ENCODE measurements around the gene UVRAG.

UVRAG gene

GRCh38 chr11:75902631-75903030, 87.6 kb downstream of the UVRAG start:
- peaks cover 27% of the 10 kb centered on the region for H3K36me3 Mint-ChIP-seq
- ATAC-seq (ENCODE audit: low read depth) (no peak), DNase-seq (ENCODE audit: low spot score in 2 of 2) (no peak)
- peaks cover 1% of the 10 kb centered on the region for H3K9me3 Mint-ChIP-seq
- H3K27ac Mint-ChIP-seq = no peak overlapping the region
- no peaks in the 10 kb centered on the region for H3K27me3 Mint-ChIP-seq
- H3K4me3 Mint-ChIP-seq = no peak overlapping the region
- H3K4me1 Mint-ChIP-seq = peaks cover 34% of the 10 kb centered on the region

- Mint-ChIP-seq H3K27ac (no peak overlapping the region), H3K36me3 (peaks cover 29% of the 10 kb centered on the region), H3K9me3 (peaks cover 1% of the 10 kb centered on the region), H3K27me3 (no peaks in the 10 kb centered on the region), H3K4me1 (peaks cover 39% of the 10 kb centered on the region), H3K4me3 (no peak overlapping the region)
- ATAC-seq (ENCODE audit: low read depth) (no peak), DNase-seq (ENCODE audit: low spot score in 2 of 2) (no peak)
Observed at GRCh38 chr11:75903276-75903675, 88.3 kb downstream of the UVRAG start.

- no peaks in the 10 kb centered on the region for H3K27me3 Mint-ChIP-seq
- DNase-seq (ENCODE audit: low spot score in 2 of 2) (no peak), ATAC-seq (ENCODE audit: low read depth) (no peak)
- H3K9me3 Mint-ChIP-seq = peaks cover 1% of the 10 kb centered on the region
- H3K36me3 Mint-ChIP-seq = peaks cover 28% of the 10 kb centered on the region
- H3K4me3 Mint-ChIP-seq = no peak overlapping the region
- no peak overlapping the region for H3K27ac Mint-ChIP-seq
- H3K4me1 Mint-ChIP-seq = peaks cover 46% of the 10 kb centered on the region
Observed at GRCh38 chr11:75905434-75905833, 90.4 kb downstream of the UVRAG start.

GRCh38 chr11:75907906-75908527, 93.0 kb downstream of the UVRAG start:
- no peak for DNase-seq (ENCODE audit: low spot score in 2 of 2)
- Mint-ChIP-seq H3K4me1 (peaks cover 38% of the 10 kb centered on the region), H3K4me3 (no peak overlapping the region), H3K36me3 (peaks cover 27% of the 10 kb centered on the region), H3K27ac (no peak overlapping the region), H3K9me3 (peaks cover 1% of the 10 kb centered on the region), H3K27me3 (no peaks in the 10 kb centered on the region)
- ATAC-seq (ENCODE audit: low read depth) = no peak

- no peak for DNase-seq (ENCODE audit: low spot score in 2 of 2)
- H3K27ac Mint-ChIP-seq = no peak overlapping the region
- H3K36me3 Mint-ChIP-seq = peaks cover 26% of the 10 kb centered on the region
- peaks cover 1% of the 10 kb centered on the region for H3K9me3 Mint-ChIP-seq
- peaks cover 30% of the 10 kb centered on the region for H3K4me1 Mint-ChIP-seq
- no peak overlapping the region for H3K4me3 Mint-ChIP-seq
- no peak for ATAC-seq (ENCODE audit: low read depth)
- no peaks in the 10 kb centered on the region for H3K27me3 Mint-ChIP-seq
Observed at GRCh38 chr11:75910426-75911145, 95.6 kb downstream of the UVRAG start.

- H3K9me3 Mint-ChIP-seq = peaks cover 1% of the 10 kb centered on the region
- no peak overlapping the region for H3K27ac Mint-ChIP-seq
- no peak for ATAC-seq (ENCODE audit: low read depth)
- H3K4me3 Mint-ChIP-seq = no peak overlapping the region
- H3K4me1 Mint-ChIP-seq = peaks cover 31% of the 10 kb centered on the region
- no peak for DNase-seq (ENCODE audit: low spot score in 2 of 2)
- H3K36me3 Mint-ChIP-seq = peaks cover 26% of the 10 kb centered on the region
- no peaks in the 10 kb centered on the region for H3K27me3 Mint-ChIP-seq
Observed at GRCh38 chr11:75911459-75911858, 96.4 kb downstream of the UVRAG start.

- Mint-ChIP-seq H3K27ac (no peak overlapping the region), H3K4me1 (peaks cover 21% of the 10 kb centered on the region), H3K4me3 (no peak overlapping the region), H3K27me3 (no peaks in the 10 kb centered on the region), H3K9me3 (no peaks in the 10 kb centered on the region), H3K36me3 (peaks cover 33% of the 10 kb centered on the region)
- ATAC-seq (ENCODE audit: low read depth) = no peak
- no peak for DNase-seq (ENCODE audit: low spot score in 2 of 2)
Observed at GRCh38 chr11:75913984-75914383, 99.0 kb downstream of the UVRAG start.

GRCh38 chr11:75916882-75917281, 101.9 kb downstream of the UVRAG start:
- H3K27me3 Mint-ChIP-seq = no peaks in the 10 kb centered on the region

GRCh38 chr11:75918331-75918730, 103.3 kb downstream of the UVRAG start:
- peaks cover 25% of the 10 kb centered on the region for H3K4me1 Mint-ChIP-seq
- peaks cover 2% of the 10 kb centered on the region for H3K9me3 Mint-ChIP-seq
- no peak for ATAC-seq (ENCODE audit: low read depth)
- H3K4me3 Mint-ChIP-seq = no peak overlapping the region
- H3K27me3 Mint-ChIP-seq = no peaks in the 10 kb centered on the region
- peaks cover 32% of the 10 kb centered on the region for H3K36me3 Mint-ChIP-seq
- DNase-seq (ENCODE audit: low spot score in 2 of 2) = no peak
- H3K27ac Mint-ChIP-seq = peak overlapping the region; percentile 80

More at GRCh38 chr11:75916882-75917281, 101.9 kb downstream of the UVRAG start:
- peaks cover 39% of the 10 kb centered on the region for H3K36me3 Mint-ChIP-seq
- H3K4me1 Mint-ChIP-seq = peaks cover 28% of the 10 kb centered on the region
- DNase-seq (ENCODE audit: low spot score in 2 of 2) (no peak), ATAC-seq (ENCODE audit: low read depth) (no peak)
- H3K9me3 Mint-ChIP-seq = peaks cover 2% of the 10 kb centered on the region
- H3K4me3 Mint-ChIP-seq = no peak overlapping the region
- no peak overlapping the region for H3K27ac Mint-ChIP-seq

- Mint-ChIP-seq H3K4me3 (peak overlapping the region; percentile 52), H3K36me3 (peaks cover 26% of the 10 kb centered on the region), H3K27ac (peak overlapping the region; percentile 80), H3K9me3 (peaks cover 2% of the 10 kb centered on the region), H3K4me1 (peaks cover 25% of the 10 kb centered on the region), H3K27me3 (no peaks in the 10 kb centered on the region)
- DNase-seq (ENCODE audit: low spot score in 2 of 2) (no peak), ATAC-seq (ENCODE audit: low read depth) (peak; percentile 67)
Observed at GRCh38 chr11:75919525-75919924, 104.5 kb downstream of the UVRAG start.

GRCh38 chr11:75920848-75921247, 105.8 kb downstream of the UVRAG start:
- H3K4me1 Mint-ChIP-seq = peaks cover 27% of the 10 kb centered on the region
- peaks cover 2% of the 10 kb centered on the region for H3K9me3 Mint-ChIP-seq
- ATAC-seq (ENCODE audit: low read depth) = no peak
- H3K36me3 Mint-ChIP-seq = peaks cover 27% of the 10 kb centered on the region
- no peak for DNase-seq (ENCODE audit: low spot score in 2 of 2)
- H3K27ac Mint-ChIP-seq = no peak overlapping the region
- no peak overlapping the region for H3K4me3 Mint-ChIP-seq
- no peaks in the 10 kb centered on the region for H3K27me3 Mint-ChIP-seq

- Mint-ChIP-seq H3K9me3 (peaks cover 2% of the 10 kb centered on the region), H3K4me3 (no peak overlapping the region), H3K27me3 (no peaks in the 10 kb centered on the region), H3K27ac (no peak overlapping the region), H3K36me3 (peaks cover 23% of the 10 kb centered on the region), H3K4me1 (peaks cover 25% of the 10 kb centered on the region)
- ATAC-seq (ENCODE audit: low read depth) = no peak
- DNase-seq (ENCODE audit: low spot score in 2 of 2) = no peak
Observed at GRCh38 chr11:75921808-75922207, 106.8 kb downstream of the UVRAG start.

GRCh38 chr11:75924966-75925784, 110.2 kb downstream of the UVRAG start:
- Mint-ChIP-seq H3K9me3 (no peaks in the 10 kb centered on the region), H3K36me3 (peaks cover 15% of the 10 kb centered on the region), H3K27ac (no peak overlapping the region), H3K4me1 (peaks cover 18% of the 10 kb centered on the region), H3K27me3 (no peaks in the 10 kb centered on the region), H3K4me3 (no peak overlapping the region)
- DNase-seq (ENCODE audit: low spot score in 2 of 2) (no peak), ATAC-seq (ENCODE audit: low read depth) (no peak)

GRCh38 chr11:75925785-75926164, 110.8 kb downstream of the UVRAG start:
- H3K9me3 Mint-ChIP-seq = no peaks in the 10 kb centered on the region
- H3K27ac Mint-ChIP-seq = no peak overlapping the region
- H3K27me3 Mint-ChIP-seq = no peaks in the 10 kb centered on the region
- H3K4me3 Mint-ChIP-seq = no peak overlapping the region
- DNase-seq (ENCODE audit: low spot score in 2 of 2) (no peak), ATAC-seq (ENCODE audit: low read depth) (no peak)
- peaks cover 13% of the 10 kb centered on the region for H3K36me3 Mint-ChIP-seq
- peaks cover 15% of the 10 kb centered on the region for H3K4me1 Mint-ChIP-seq

Data from memory B cell (primary cell).